CD14-positive monocyte (primary cell): ENCODE measurements around the gene FLCN. TPM values are rescaled to one million over a fixed set of nuclear protein-coding genes. Genes with fewer than 3 reads are reported as not detected.

Experiments
- DNase-seq, 3 donors: peaks; one replicate each; pipeline ENCODE4 v3.0.0-alpha.2; 2011 to 2022
- H2AFZ ChIP-seq: 2 replicates; pipeline ENCODE4 v1.6.0; 2012; ENCODE audit warnings: mild to moderate bottlenecking, low read depth, low read length, inconsistent platforms; ENCODE audit not compliant: insufficient read depth, poor library complexity, severe bottlenecking
- H3K27ac ChIP-seq, 2 donors: 1 replicate in 1 of 2; 2 replicates in 1 of 2; pipeline ENCODE4 v1.5.1; 2012 to 2013; ENCODE audit warnings: low read length in 2 of 2, control low read depth in 1 of 2, inconsistent platforms in 1 of 2, low read depth in 1 of 2, mild to moderate bottlenecking in 1 of 2
- H3K27me3 ChIP-seq, 2 donors: one replicate each; pipeline versions ENCODE4 v1.6.0 to v1.6.1; 2011 to 2013; ENCODE audit warnings: low read length in 2 of 2; ENCODE audit not compliant: control insufficient read depth in 2 of 2, insufficient read depth in 2 of 2
- H3K36me3 ChIP-seq, 2 donors: replicated peaks in 1 of 2; 1 replicate in 1 of 2; 2 replicates in 1 of 2; pipeline versions ENCODE4 v1.5.1 to v1.6.1; 2012 to 2013; ENCODE audit warnings: low read length in 2 of 2, control low read depth in 1 of 2, inconsistent platforms in 1 of 2, mild to moderate bottlenecking in 1 of 2; ENCODE audit not compliant: insufficient read depth in 2 of 2, control insufficient read depth in 1 of 2
- H3K4me1 ChIP-seq, 2 donors: 1 replicate in 1 of 2; 2 replicates in 1 of 2; pipeline versions ENCODE4 v1.5.1 to v1.6.1; 2012 to 2013; ENCODE audit warnings: low read length in 2 of 2, control low read depth in 1 of 2, inconsistent platforms in 1 of 2, mild to moderate bottlenecking in 1 of 2, moderate library complexity in 1 of 2; ENCODE audit not compliant: insufficient read depth in 2 of 2, control insufficient read depth in 1 of 2
- H3K4me2 ChIP-seq: replicated peaks from 2 replicates; pipeline ENCODE3; 2012; ENCODE audit warnings: low read length, moderate library complexity, mild to moderate bottlenecking; ENCODE audit not compliant: poor library complexity, severe bottlenecking; ENCODE audit errors: extremely low read depth
- H3K4me3 ChIP-seq, 3 experiments: fragments of 200-600 bp in 1 of 3; sonication (generic) in 1 of 3; replicated peaks in 1 of 3; 1 replicate in 2 of 3; 2 replicates in 1 of 3; pipeline ENCODE4 v1.5.1; 2011 to 2013; ENCODE audit warnings: low read length in 3 of 3, mild to moderate bottlenecking in 3 of 3, control low read depth in 2 of 3, low read depth in 2 of 3, inconsistent platforms in 1 of 3, moderate library complexity in 1 of 3
- H3K79me2 ChIP-seq: 2 replicates; pipeline ENCODE4 v1.6.0; 2012; ENCODE audit warnings: mild to moderate bottlenecking, control low read depth, inconsistent platforms, low read length, moderate library complexity; ENCODE audit not compliant: insufficient read depth
- H3K9ac ChIP-seq: 2 replicates; pipeline ENCODE4 v1.6.0; 2017; ENCODE audit warnings: low read length, mild to moderate bottlenecking; ENCODE audit not compliant: insufficient read depth, poor library complexity, severe bottlenecking
- H3K9me3 ChIP-seq, 2 donors: replicated peaks in 1 of 2; 1 replicate in 1 of 2; 2 replicates in 1 of 2; pipeline versions ENCODE4 v1.5.1 to v1.6.1; 2012 to 2013; ENCODE audit warnings: low read length in 2 of 2, control low read depth in 1 of 2; ENCODE audit not compliant: control insufficient read depth in 1 of 2, insufficient read depth in 1 of 2
- H4K20me1 ChIP-seq: 2 replicates; pipeline ENCODE4 v1.6.0; 2012; ENCODE audit warnings: mild to moderate bottlenecking, low read length, control low read depth, moderate library complexity; ENCODE audit not compliant: insufficient read depth
- H3K27ac Mint-ChIP-seq, 7 donors: one replicate each; pipeline ENCODE4 v1.8.0; 2020; ENCODE audit warnings: mild to moderate bottlenecking in 7 of 7, mixed read lengths in 7 of 7, moderate library complexity in 6 of 7, inconsistent platforms in 2 of 7
- H3K27me3 Mint-ChIP-seq, 3 donors: one replicate each; pipeline ENCODE4 v1.8.0; 2021 to 2022; ENCODE audit warnings: low read depth in 3 of 3, mild to moderate bottlenecking in 3 of 3, mixed read lengths in 3 of 3, moderate library complexity in 3 of 3, inconsistent platforms in 1 of 3
- H3K36me3 Mint-ChIP-seq, 2 donors: one replicate each; pipeline ENCODE4 v1.8.0; 2020; ENCODE audit warnings: mixed read lengths in 2 of 2, inconsistent platforms in 1 of 2, mild to moderate bottlenecking in 1 of 2
- H3K4me1 Mint-ChIP-seq: one replicate; pipeline ENCODE4 v1.8.0; 2020; ENCODE audit warnings: mild to moderate bottlenecking, mixed read lengths
- H3K4me3 Mint-ChIP-seq, 2 donors: one replicate each; pipeline ENCODE4 v1.8.0; 2020; ENCODE audit warnings: mild to moderate bottlenecking in 2 of 2, mixed read lengths in 2 of 2, moderate library complexity in 1 of 2
- H3K9me3 Mint-ChIP-seq, 7 donors: one replicate each; pipeline ENCODE4 v1.8.0; 2020 to 2022; ENCODE audit warnings: mixed read lengths in 7 of 7, mild to moderate bottlenecking in 6 of 7, moderate library complexity in 6 of 7, inconsistent platforms in 2 of 7
- WGBS: methylation state at CpG from one replicate; pipeline ENCODE4 v1.1.5; 2013; ENCODE audit warnings: missing lambda C conversion rate; ENCODE audit not compliant: insufficient coverage; 5-methylcytosine and 5-hydroxymethylcytosine counted together
- intact Hi-C, 2 donors: fragments of 100-400 bp; cut with micrococcal nuclease; formaldehyde crosslinking; loops; one replicate each; pipeline versions ENCODE4 v1.15.0 to v1.15.1; 2023
- polyA plus RNA-seq, 3 donors: library from polyadenylated mRNA; depleted of rRNA in 1 of 3; unstranded in 2 of 3; stranded (reverse) in 1 of 3; fragments of 300-500 nt in 2 of 3; fragments of >200 nt in 1 of 3; fragmentation: Illumina TruSeq in 2 of 3; gene quantifications; 1 replicate in 2 of 3; 2 replicates in 1 of 3; pipeline ENCODE4 v1.2.3, GENCODE V29; 2012 to 2021
- TF ChIP-seq, protein P1 (sequence below): fragments of 200-600 bp; IDR thresholded peaks from one replicate; pipeline ENCODE4 v1.8.0; 2022; ENCODE audit warnings: antibody characterized with exemption, mild to moderate bottlenecking

Gene FLCN
- polyA plus RNA-seq, 3 donors, result 5.8 to 46.9 (median 8.0) TPM

GRCh38 chr17:17223736-17224135 is 13.2 kb downstream of the FLCN start:
- TF ChIP-seq, protein P1, sequence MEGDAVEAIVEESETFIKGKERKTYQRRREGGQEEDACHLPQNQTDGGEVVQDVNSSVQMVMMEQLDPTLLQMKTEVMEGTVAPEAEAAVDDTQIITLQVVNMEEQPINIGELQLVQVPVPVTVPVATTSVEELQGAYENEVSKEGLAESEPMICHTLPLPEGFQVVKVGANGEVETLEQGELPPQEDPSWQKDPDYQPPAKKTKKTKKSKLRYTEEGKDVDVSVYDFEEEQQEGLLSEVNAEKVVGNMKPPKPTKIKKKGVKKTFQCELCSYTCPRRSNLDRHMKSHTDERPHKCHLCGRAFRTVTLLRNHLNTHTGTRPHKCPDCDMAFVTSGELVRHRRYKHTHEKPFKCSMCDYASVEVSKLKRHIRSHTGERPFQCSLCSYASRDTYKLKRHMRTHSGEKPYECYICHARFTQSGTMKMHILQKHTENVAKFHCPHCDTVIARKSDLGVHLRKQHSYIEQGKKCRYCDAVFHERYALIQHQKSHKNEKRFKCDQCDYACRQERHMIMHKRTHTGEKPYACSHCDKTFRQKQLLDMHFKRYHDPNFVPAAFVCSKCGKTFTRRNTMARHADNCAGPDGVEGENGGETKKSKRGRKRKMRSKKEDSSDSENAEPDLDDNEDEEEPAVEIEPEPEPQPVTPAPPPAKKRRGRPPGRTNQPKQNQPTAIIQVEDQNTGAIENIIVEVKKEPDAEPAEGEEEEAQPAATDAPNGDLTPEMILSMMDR, result no peak
- Mint-ChIP-seq H3K27ac (no peak overlapping the region), H3K36me3 (peaks cover 96 to 100% of the 10 kb centered on the region in 2 donors)

DNA sequence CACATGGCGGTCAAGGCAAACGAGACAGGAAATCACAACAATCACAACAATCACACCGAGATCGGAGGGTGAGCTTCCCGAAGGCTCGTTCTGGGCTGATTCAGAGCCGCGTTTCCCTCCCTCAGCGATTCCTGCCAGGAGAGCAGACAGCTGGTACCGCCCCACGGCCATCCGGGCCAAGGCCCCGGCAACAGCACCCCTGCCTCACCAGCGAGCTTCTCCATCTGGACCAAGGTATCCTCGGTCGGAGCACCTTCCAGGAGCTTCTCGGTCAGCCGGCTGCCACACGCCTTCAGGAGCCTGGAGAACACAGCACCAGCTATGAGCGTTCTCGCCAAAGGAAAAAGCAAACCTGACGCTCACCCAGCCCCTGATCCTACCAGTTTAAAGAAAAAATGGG is 15.6 kb downstream of the FLCN start:
- H3K27me3 Mint-ChIP-seq, result no peaks in the 10 kb centered on the region
- H3K4me3 Mint-ChIP-seq, result no peak overlapping the region
- peaks cover 59% of the 10 kb centered on the region for H4K20me1 ChIP-seq
- WGBS, result 97% methylated on average over 21 of the region's 22 CpGs
- H3K4me1 ChIP-seq, result no peaks in the 10 kb centered on the region
- no peaks in the 10 kb centered on the region for H3K79me2 ChIP-seq
- H3K4me2 ChIP-seq, result no peak overlapping the region
- TF ChIP-seq, protein P1, result no peak
- H3K27ac ChIP-seq, result no peak overlapping the region
- DNase-seq, result no peak
- no peaks in the 10 kb centered on the region for H3K27me3 ChIP-seq
- H2AFZ ChIP-seq, result no peak overlapping the region
- H3K36me3 Mint-ChIP-seq, result peaks cover 94 to 100% of the 10 kb centered on the region in 2 donors
- H3K27ac Mint-ChIP-seq, result peak overlapping the region in 2 of 7 donors; percentile 0 to 30
- intact Hi-C loops, result no loop called here
- H3K36me3 ChIP-seq, result peaks cover 95 to 100% of the 10 kb centered on the region in 2 donors
- no peaks in the 10 kb centered on the region for H3K9me3 ChIP-seq
- H3K4me1 Mint-ChIP-seq, result no peaks in the 10 kb centered on the region
- no peak overlapping the region for H3K4me3 ChIP-seq
- H3K9ac ChIP-seq, result no peak overlapping the region
- no peaks in the 10 kb centered on the region for H3K9me3 Mint-ChIP-seq

More at GRCh38 chr17:17223736-17224135, 13.2 kb downstream of the FLCN start:
- Mint-ChIP-seq H3K9me3 (no peaks in the 10 kb centered on the region), H3K27me3 (no peaks in the 10 kb centered on the region), H3K4me3 (no peak overlapping the region), H3K4me1 (no peaks in the 10 kb centered on the region)
- Histone ChIP-seq H3K9ac (no peak overlapping the region), H3K27me3 (no peaks in the 10 kb centered on the region), H3K4me2 (no peak overlapping the region), H2AFZ (no peak overlapping the region), H3K27ac (no peak overlapping the region), H3K9me3 (no peaks in the 10 kb centered on the region), H3K4me1 (no peaks in the 10 kb centered on the region), H3K4me3 (no peak overlapping the region), H3K36me3 (peaks cover 95 to 100% of the 10 kb centered on the region in 2 donors), H3K79me2 (no peaks in the 10 kb centered on the region), H4K20me1 (peaks cover 76% of the 10 kb centered on the region)
- DNase-seq, result no peak
- intact Hi-C loops, result no loop called here
- WGBS, result 97% methylated on average over 13 of the region's 16 CpGs
